GM23338 (cell line): ENCODE measurements around the gene PIK3R5.

ENCODE experiments used
- EZH2 ChIP-seq: fragments of 200-600 bp; sonication (generic); IDR thresholded peaks from one replicate; pipeline ENCODE4 v1.8.0; 2017; ENCODE audit warnings: antibody characterized with exemption, mild to moderate bottlenecking, low read depth; ENCODE audit not compliant: unreplicated experiment
- EZH2phosphoT487 ChIP-seq: fragments of 200-600 bp; sonication (generic); IDR thresholded peaks from one replicate; pipeline ENCODE4 v1.8.1; 2018; ENCODE audit warnings: antibody characterized with exemption; ENCODE audit not compliant: unreplicated experiment
- ZNF114 ChIP-seq: fragments of 250-450 bp; sonication (Bioruptor Pico); IDR thresholded peaks from 2 replicates; pipeline ENCODE4 v1.5.0; 2020; ENCODE audit warnings: mild to moderate bottlenecking, moderate library complexity
- TF ChIP-seq, protein P1 (sequence below), 2 experiments: fragments of 200-600 bp in 1 of 2; sonication (generic) in 1 of 2; conservative IDR thresholded peaks; 2 replicates each; pipeline versions ENCODE4 v1.5.1 to v1.6.1; 2016 to 2017; ENCODE audit warnings: antibody characterized with exemption in 2 of 2, low read depth in 2 of 2, mild to moderate bottlenecking in 2 of 2, moderate library complexity in 1 of 2

DNA sequence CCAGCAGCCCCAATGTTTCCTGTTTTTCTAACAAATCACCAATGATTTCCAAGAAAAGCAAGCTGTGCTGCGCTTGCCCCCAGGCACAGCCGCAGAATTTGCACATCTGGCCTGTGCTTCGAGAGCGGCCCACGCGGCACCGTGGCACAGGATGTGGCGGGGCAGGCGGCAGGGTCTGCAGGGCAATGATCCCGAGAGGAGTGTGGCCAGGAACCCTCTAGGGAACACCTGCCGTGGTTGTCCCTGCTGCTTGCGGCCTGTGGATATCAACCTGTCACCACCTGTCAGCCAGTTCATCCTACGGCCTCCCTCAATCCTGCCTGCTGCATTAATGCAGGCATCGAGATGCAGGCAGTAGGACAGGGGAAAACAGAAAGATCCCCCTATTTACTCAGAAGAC, 24.0 kb downstream of the PIK3R5 start:
- no peak for TF ChIP-seq ZNF114
- TF ChIP-seq, protein P1, sequence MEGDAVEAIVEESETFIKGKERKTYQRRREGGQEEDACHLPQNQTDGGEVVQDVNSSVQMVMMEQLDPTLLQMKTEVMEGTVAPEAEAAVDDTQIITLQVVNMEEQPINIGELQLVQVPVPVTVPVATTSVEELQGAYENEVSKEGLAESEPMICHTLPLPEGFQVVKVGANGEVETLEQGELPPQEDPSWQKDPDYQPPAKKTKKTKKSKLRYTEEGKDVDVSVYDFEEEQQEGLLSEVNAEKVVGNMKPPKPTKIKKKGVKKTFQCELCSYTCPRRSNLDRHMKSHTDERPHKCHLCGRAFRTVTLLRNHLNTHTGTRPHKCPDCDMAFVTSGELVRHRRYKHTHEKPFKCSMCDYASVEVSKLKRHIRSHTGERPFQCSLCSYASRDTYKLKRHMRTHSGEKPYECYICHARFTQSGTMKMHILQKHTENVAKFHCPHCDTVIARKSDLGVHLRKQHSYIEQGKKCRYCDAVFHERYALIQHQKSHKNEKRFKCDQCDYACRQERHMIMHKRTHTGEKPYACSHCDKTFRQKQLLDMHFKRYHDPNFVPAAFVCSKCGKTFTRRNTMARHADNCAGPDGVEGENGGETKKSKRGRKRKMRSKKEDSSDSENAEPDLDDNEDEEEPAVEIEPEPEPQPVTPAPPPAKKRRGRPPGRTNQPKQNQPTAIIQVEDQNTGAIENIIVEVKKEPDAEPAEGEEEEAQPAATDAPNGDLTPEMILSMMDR (conservative IDR thresholded peaks at IDR 0.05; ENCODE audit: low read depth in 2 of 2), result no peak
- TF ChIP-seq EZH2phosphoT487, result no peak
- TF ChIP-seq EZH2, result no peak
